ENCODE data around the gene POLR3C.
"Not testable (repeated sequence)": the region's sequence is repeated elsewhere in the genome, so short reads cannot be mapped to it uniquely, and the experiment has no call there.

The POLR3C gene

DNA sequence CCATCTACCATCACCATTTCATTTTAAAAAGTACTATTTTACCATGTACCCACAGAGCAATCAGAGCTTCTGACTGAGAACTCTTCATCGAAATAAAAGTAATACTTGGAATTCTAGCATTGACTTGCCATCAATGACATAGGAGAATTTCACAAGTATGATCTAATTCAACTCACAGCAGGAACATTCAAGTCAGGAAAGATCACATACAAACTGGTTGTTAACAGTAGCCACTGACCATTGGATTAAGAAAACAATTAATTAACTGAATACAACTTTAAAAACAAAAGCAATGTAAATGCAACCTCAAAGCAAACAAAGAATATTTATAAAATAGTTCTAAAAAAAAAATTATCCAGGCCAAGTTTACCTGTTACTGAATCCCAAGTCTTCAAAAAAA is 18.9 kb upstream of the POLR3C start:
- Histone ChIP-seq H3K4me1 (ENCODE audit: insufficient read depth, low read length) (no peaks in the 10 kb centered on the region), H3K9me3 (ENCODE audit: insufficient read depth, low read length, severe bottlenecking) (no peaks in the 10 kb centered on the region), H3K4me2 (ENCODE audit: insufficient read depth, low read length) (no peak overlapping the region), H2AFZ (ENCODE audit: low read depth, low read length) (no peak overlapping the region), H3K4me3 (ENCODE audit: low read depth in 1 of 2, low read length in 2 of 2) (no peak overlapping the region), H3K27me3 (ENCODE audit: insufficient read depth, low read length, poor library complexity) (no peaks in the 10 kb centered on the region), H3K9ac (ENCODE audit: low read depth, low read length) (no peak overlapping the region), H3K36me3 (ENCODE audit: insufficient read depth, low read length) (no peaks in the 10 kb centered on the region), H4K20me1 (ENCODE audit: insufficient read depth, low read length) (peaks cover 10% of the 10 kb centered on the region; the same call in 1 of the 2 replicates), H3K79me2 (ENCODE audit: insufficient read depth, low read length) (peaks cover 87% of the 10 kb centered on the region), H3K27ac (ENCODE audit: low read length) (no peak overlapping the region)
- ATAC-seq (ENCODE audit: insufficient read depth, low read depth) = no peak
- TF ChIP-seq EZH2 (IDR thresholded peaks at IDR 0.05; ENCODE audit: borderline replicate concordance, low read depth, low read length, severe bottlenecking) = no peak
- TF ChIP-seq, protein P1, sequence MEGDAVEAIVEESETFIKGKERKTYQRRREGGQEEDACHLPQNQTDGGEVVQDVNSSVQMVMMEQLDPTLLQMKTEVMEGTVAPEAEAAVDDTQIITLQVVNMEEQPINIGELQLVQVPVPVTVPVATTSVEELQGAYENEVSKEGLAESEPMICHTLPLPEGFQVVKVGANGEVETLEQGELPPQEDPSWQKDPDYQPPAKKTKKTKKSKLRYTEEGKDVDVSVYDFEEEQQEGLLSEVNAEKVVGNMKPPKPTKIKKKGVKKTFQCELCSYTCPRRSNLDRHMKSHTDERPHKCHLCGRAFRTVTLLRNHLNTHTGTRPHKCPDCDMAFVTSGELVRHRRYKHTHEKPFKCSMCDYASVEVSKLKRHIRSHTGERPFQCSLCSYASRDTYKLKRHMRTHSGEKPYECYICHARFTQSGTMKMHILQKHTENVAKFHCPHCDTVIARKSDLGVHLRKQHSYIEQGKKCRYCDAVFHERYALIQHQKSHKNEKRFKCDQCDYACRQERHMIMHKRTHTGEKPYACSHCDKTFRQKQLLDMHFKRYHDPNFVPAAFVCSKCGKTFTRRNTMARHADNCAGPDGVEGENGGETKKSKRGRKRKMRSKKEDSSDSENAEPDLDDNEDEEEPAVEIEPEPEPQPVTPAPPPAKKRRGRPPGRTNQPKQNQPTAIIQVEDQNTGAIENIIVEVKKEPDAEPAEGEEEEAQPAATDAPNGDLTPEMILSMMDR (IDR thresholded peaks at IDR 0.05; ENCODE audit: borderline replicate concordance, extremely low read depth, low read length, poor library complexity, severe bottlenecking) = no peak
- DNase-seq = no peak

DNA sequence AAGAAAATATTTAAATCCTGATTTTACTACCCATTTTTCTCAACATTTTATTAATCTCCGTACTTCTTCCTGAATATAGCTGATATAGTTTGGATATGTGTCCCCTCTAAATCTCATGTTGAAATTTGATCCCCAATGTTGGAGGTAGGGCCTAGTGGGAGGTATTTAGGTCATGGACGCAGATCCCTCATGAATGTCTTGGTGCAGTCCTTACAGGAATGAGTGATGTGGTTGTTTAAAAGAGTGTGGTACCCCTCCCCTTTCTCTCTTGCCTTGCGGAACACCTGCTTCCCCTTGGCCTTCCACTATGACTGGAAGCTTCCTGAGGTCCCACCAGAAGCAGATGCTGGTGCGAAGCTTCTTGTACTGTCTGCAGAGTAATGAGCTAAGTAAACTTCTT is 17.6 kb upstream of the POLR3C start:
- no peak overlapping the region for H3K27ac ChIP-seq (ENCODE audit: low read length)
- TF ChIP-seq, protein P1 (IDR thresholded peaks at IDR 0.05; ENCODE audit: borderline replicate concordance, extremely low read depth, low read length, poor library complexity, severe bottlenecking) = no peak
- TF ChIP-seq EZH2 (IDR thresholded peaks at IDR 0.05; ENCODE audit: borderline replicate concordance, low read depth, low read length, severe bottlenecking) = no peak
- no peak for ATAC-seq (ENCODE audit: insufficient read depth, low read depth)
- no peaks in the 10 kb centered on the region for H3K36me3 ChIP-seq (ENCODE audit: insufficient read depth, low read length)
- H4K20me1 ChIP-seq (ENCODE audit: insufficient read depth, low read length) = peaks cover 10% of the 10 kb centered on the region; the same call in 1 of the 2 replicates
- no peaks in the 10 kb centered on the region for H3K27me3 ChIP-seq (ENCODE audit: insufficient read depth, low read length, poor library complexity)
- H3K4me2 ChIP-seq (ENCODE audit: insufficient read depth, low read length) = no peak overlapping the region
- H3K9me3 ChIP-seq (ENCODE audit: insufficient read depth, low read length, severe bottlenecking) = no peaks in the 10 kb centered on the region
- no peak overlapping the region for H2AFZ ChIP-seq (ENCODE audit: low read depth, low read length)
- no peak overlapping the region for H3K4me3 ChIP-seq (ENCODE audit: low read depth in 1 of 2, low read length in 2 of 2)
- H3K9ac ChIP-seq (ENCODE audit: low read depth, low read length) = no peak overlapping the region
- DNase-seq = no peak
- no peaks in the 10 kb centered on the region for H3K4me1 ChIP-seq (ENCODE audit: insufficient read depth, low read length)
- peaks cover 74% of the 10 kb centered on the region for H3K79me2 ChIP-seq (ENCODE audit: insufficient read depth, low read length)

DNA sequence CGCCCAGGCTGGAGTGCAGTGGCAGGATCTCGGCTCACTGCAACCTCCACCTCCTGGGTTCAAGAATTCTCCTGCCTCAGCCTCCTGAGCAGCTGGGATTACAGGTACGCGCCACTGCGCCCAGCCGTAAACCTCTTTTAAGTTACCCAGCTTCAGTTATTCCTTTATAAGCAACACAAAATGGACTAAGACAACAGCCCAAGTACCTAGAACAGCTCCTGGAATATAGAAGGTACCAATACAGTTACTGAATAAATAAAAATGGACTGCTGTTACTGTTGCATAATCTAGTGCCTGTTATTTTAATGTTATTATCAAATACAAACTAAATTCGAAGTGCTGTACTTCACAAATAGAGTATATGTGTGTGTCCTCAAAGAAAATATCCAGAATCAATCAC is 17.2 kb upstream of the POLR3C start:
- H3K27ac ChIP-seq (ENCODE audit: low read length) = no peak overlapping the region

DNA sequence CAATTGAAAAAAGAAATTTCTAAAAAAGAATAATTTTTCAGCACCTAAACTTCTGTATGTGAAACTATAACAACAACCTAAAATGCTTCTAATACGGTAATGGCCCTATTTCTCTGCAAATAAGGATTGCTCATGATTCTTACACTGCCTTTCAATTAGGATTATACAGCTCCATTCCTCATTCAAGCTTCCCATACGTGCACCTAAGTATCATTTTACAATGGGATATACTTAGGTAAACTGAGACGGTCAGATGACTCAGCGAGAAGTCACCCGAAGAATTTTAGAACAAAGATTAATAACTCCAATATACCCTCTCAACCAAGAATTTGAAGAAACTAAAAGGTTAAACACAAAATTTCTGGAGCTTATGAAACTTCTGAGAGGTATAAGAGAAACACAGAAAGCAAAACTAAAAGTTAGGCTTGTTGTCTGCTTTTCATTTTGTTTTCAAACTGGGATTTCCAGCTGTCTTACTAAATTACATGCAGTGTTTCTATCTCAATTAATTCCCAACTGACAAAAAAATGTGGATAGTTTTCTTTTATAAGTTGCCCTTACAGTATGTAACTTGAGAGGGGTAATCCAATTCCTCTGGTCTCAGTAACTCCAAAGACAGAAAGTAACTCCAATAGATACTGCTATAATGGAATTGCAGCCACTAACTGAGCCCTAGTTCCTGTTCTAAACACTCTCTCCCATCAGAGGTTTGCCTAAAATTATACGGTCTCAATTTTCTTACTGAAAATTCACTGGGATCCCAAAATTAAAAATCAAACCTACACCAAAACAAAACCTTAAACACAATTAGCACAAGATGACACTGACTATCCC is 10.8 kb upstream of the POLR3C start:
- H2AFZ ChIP-seq (ENCODE audit: low read depth, low read length); ATAC-seq (ENCODE audit: insufficient read depth, low read depth); H3K36me3 ChIP-seq (ENCODE audit: insufficient read depth, low read length); H4K20me1 ChIP-seq (ENCODE audit: insufficient read depth, low read length); H3K27me3 ChIP-seq (ENCODE audit: insufficient read depth, low read length, poor library complexity); H3K27ac ChIP-seq (ENCODE audit: low read length); H3K9ac ChIP-seq (ENCODE audit: low read depth, low read length); DNase-seq; H3K4me1 ChIP-seq (ENCODE audit: insufficient read depth, low read length); H3K4me3 ChIP-seq (ENCODE audit: low read depth in 1 of 2, low read length in 2 of 2); H3K9me3 ChIP-seq (ENCODE audit: insufficient read depth, low read length, severe bottlenecking); H3K4me2 ChIP-seq (ENCODE audit: insufficient read depth, low read length): not testable (repeated sequence)
- peaks cover 21% of the 10 kb centered on the region for H3K79me2 ChIP-seq (ENCODE audit: insufficient read depth, low read length)

More for the DNA sequence above, 17.2 kb upstream of the POLR3C start:
- Histone ChIP-seq H3K27me3 (ENCODE audit: insufficient read depth, low read length, poor library complexity) (no peaks in the 10 kb centered on the region), H3K9ac (ENCODE audit: low read depth, low read length) (no peak overlapping the region), H3K4me3 (ENCODE audit: low read depth in 1 of 2, low read length in 2 of 2) (no peak overlapping the region), H2AFZ (ENCODE audit: low read depth, low read length) (no peak overlapping the region), H3K79me2 (ENCODE audit: insufficient read depth, low read length) (peaks cover 70% of the 10 kb centered on the region), H3K9me3 (ENCODE audit: insufficient read depth, low read length, severe bottlenecking) (no peaks in the 10 kb centered on the region), H4K20me1 (ENCODE audit: insufficient read depth, low read length) (peaks cover 10% of the 10 kb centered on the region; the same call in 1 of the 2 replicates), H3K4me2 (ENCODE audit: insufficient read depth, low read length) (no peak overlapping the region), H3K36me3 (ENCODE audit: insufficient read depth, low read length) (no peaks in the 10 kb centered on the region), H3K4me1 (ENCODE audit: insufficient read depth, low read length) (no peaks in the 10 kb centered on the region)
- DNase-seq = no peak
- no peak for ATAC-seq (ENCODE audit: insufficient read depth, low read depth)
- TF ChIP-seq, protein P1 (IDR thresholded peaks at IDR 0.05; ENCODE audit: borderline replicate concordance, extremely low read depth, low read length, poor library complexity, severe bottlenecking) = no peak
- TF ChIP-seq EZH2 (IDR thresholded peaks at IDR 0.05; ENCODE audit: borderline replicate concordance, low read depth, low read length, severe bottlenecking) = no peak

DNA sequence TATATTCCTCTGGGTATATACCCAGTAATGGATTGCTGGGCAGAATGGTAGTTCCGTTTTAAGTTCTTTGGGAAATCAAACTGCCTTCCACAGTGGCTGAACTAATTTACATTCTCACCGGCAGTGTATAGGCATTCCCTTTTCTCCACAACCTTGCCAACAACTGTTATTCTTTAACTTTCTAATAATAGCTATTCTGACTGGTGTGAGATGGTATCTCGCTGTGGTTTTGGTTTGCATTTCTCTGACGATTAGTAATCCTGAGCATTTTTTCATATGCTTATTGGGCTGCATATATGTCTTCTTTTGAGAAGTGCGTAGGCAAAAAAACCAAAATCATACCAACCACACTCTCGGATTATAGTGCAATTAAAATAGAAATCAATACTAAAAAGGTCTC is 5.9 kb upstream of the POLR3C start:
- H3K9me3 ChIP-seq (ENCODE audit: insufficient read depth, low read length, severe bottlenecking); H3K4me2 ChIP-seq (ENCODE audit: insufficient read depth, low read length); ATAC-seq (ENCODE audit: insufficient read depth, low read depth); H2AFZ ChIP-seq (ENCODE audit: low read depth, low read length); H3K36me3 ChIP-seq (ENCODE audit: insufficient read depth, low read length); H4K20me1 ChIP-seq (ENCODE audit: insufficient read depth, low read length); H3K4me3 ChIP-seq (ENCODE audit: low read depth in 1 of 2, low read length in 2 of 2); H3K27ac ChIP-seq (ENCODE audit: low read length); H3K9ac ChIP-seq (ENCODE audit: low read depth, low read length); H3K27me3 ChIP-seq (ENCODE audit: insufficient read depth, low read length, poor library complexity); DNase-seq; H3K4me1 ChIP-seq (ENCODE audit: insufficient read depth, low read length): not testable (repeated sequence)
- H3K79me2 ChIP-seq (ENCODE audit: insufficient read depth, low read length) = peaks cover 21% of the 10 kb centered on the region

Data from DND-41 (cell line).